Measurements from ENCODE around the gene CHD9NB. TPM values are rescaled to one million over a fixed set of nuclear protein-coding genes. Genes with fewer than 3 reads are reported as not detected.

The CHD9NB gene
- under 1 TPM; 0.33 to 0.67 TPM for total RNA-seq

GRCh38 chr16:53052519-53053501 lies at the start of gene CHD9NB:
CHD9NB (minus strand) TSS chr16:53052897; CDS start chr16:53044158, 8,739 bp downstream.
- no peak for DNase-seq (ENCODE audit: low spot score)
- Histone ChIP-seq H3K4me3 (peak within 1 kb of the TSS in 1 of 2 donors; percentile 13), H3K9me3 (no peaks in the 10 kb centered on the region), H3K27me3 (no peaks in the 10 kb centered on the region), H3K36me3 (no peaks in the 10 kb centered on the region), H3K27ac (no peak within 1 kb of the TSS), H3K4me1 (peaks cover 0 to 32% of the 10 kb centered on the region in 2 donors)
- TF ChIP-seq CTCF (IDR thresholded peaks at IDR 0.05): no peak

- Histone ChIP-seq H3K4me3 (no peak overlapping the region), H3K9me3 (no peaks in the 10 kb centered on the region), H3K4me1 (peaks cover 0 to 43% of the 10 kb centered on the region in 2 donors), H3K36me3 (no peaks in the 10 kb centered on the region), H3K27ac (peak overlapping the region; percentile 93), H3K27me3 (no peaks in the 10 kb centered on the region)
- no peak for DNase-seq (ENCODE audit: low spot score)
- TF ChIP-seq CTCF (IDR thresholded peaks at IDR 0.05): no peak
These were observed 48.2 kb upstream of the CHD9NB start for GRCh38 chr16:53100889-53101288.

- Histone ChIP-seq H3K9me3 (no peaks in the 10 kb centered on the region), H3K36me3 (no peaks in the 10 kb centered on the region), H3K4me3 (peak overlapping the region; percentile 29 to 47), H3K27me3 (no peaks in the 10 kb centered on the region), H3K4me1 (peaks cover 0 to 43% of the 10 kb centered on the region in 2 donors), H3K27ac (peak overlapping the region; percentile 93)
- DNase-seq (ENCODE audit: low spot score): no peak
- no peak for TF ChIP-seq CTCF (IDR thresholded peaks at IDR 0.05)
These were observed 47.5 kb upstream of the CHD9NB start for GRCh38 chr16:53100131-53100748.

- peak; percentile 92 for DNase-seq (ENCODE audit: low spot score)
- Histone ChIP-seq H3K9me3 (no peaks in the 10 kb centered on the region), H3K36me3 (no peaks in the 10 kb centered on the region), H3K4me3 (peak overlapping the region; percentile 29 to 47), H3K4me1 (peaks cover 0 to 47% of the 10 kb centered on the region in 2 donors), H3K27me3 (no peaks in the 10 kb centered on the region), H3K27ac (peak overlapping the region; percentile 93)
- TF ChIP-seq CTCF (IDR thresholded peaks at IDR 0.05): no peak
These were observed 46.8 kb upstream of the CHD9NB start for GRCh38 chr16:53099318-53100130.

DNA sequence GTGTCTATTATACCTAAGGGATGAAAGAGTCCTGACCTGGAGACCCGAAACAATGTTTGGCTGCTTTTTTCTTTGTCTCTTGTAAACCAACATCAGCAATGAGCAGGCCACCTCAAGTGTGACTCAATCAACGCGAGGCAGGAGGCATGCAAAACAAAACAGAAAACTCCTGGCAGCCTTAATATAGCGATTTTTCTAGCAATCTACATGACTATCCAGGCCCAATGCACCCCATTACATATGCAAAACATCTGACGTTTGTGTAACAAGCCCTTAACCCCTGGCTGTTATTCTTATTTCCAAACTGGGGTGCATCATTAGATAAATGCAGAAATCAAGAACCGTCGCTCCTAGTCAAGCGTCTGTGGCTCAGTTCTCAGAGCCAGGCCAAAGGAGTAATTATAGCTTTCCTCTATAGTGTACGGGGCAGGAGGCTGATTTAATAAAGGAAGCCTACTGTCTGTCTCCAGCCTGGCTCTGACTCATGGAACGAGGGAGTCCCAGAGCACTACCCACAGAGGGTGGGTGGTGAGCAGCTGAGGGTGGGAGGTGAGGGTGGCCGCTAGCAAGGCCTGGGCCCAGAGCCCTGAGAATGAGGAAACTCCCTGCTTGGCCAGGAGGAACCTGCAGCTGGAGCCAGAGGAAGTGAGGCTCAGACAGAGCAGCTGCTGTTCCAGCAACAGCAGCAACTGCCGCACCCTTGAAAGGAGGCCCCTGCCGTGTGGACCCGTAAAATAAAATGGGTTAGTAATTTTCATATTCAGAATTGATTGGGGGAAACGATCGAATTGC lies 46.0 kb upstream of the CHD9NB start:
- Histone ChIP-seq H3K9me3 (no peaks in the 10 kb centered on the region), H3K4me1 (peaks cover 0 to 55% of the 10 kb centered on the region in 2 donors), H3K4me3 (peak overlapping the region; percentile 29 to 47), H3K27ac (peak overlapping the region; percentile 93), H3K27me3 (no peaks in the 10 kb centered on the region), H3K36me3 (no peaks in the 10 kb centered on the region)
- TF ChIP-seq CTCF (IDR thresholded peaks at IDR 0.05): no peak
- peak; percentile 91 for DNase-seq (ENCODE audit: low spot score)
